GM18505 (cell line): ENCODE measurements around the gene RYK.
"Not testable (repeated sequence)": the region's sequence is repeated elsewhere in the genome, so short reads cannot be mapped to it uniquely, and the experiment has no call there.

Experiments
- ATAC-seq: cut with Tn5 transposase; IDR thresholded peaks from one replicate; pipeline ENCODE4 v1.9.1; 2021; ENCODE audit not compliant: unreplicated experiment
- POLR2A ChIP-seq: IDR thresholded peaks from 4 replicates; pipeline ENCODE4 v1.6.1; 2011; ENCODE audit warnings: borderline replicate concordance; ENCODE audit not compliant: insufficient read depth, insufficient read length; ENCODE audit errors: extremely low read depth

Gene RYK

GRCh38 chr3:134212967-134213665, 37.5 kb downstream of the RYK start:
- no peak for TF ChIP-seq POLR2A
- no peak for ATAC-seq

GRCh38 chr3:134211797-134212196, 38.9 kb downstream of the RYK start:
- ATAC-seq, result no peak
- TF ChIP-seq POLR2A, result no peak

- no peak for TF ChIP-seq POLR2A
- no peak for ATAC-seq
Observed at GRCh38 chr3:134205451-134205850, 45.2 kb downstream of the RYK start.

- TF ChIP-seq POLR2A, result no peak
- no peak for ATAC-seq
Observed at GRCh38 chr3:134201201-134202130, 49.2 kb downstream of the RYK start.

- not testable (repeated sequence) for ATAC-seq
Observed at GRCh38 chr3:134199880-134200279, 50.8 kb downstream of the RYK start.

GRCh38 chr3:134199240-134199639, 51.4 kb downstream of the RYK start:
- ATAC-seq, result no peak
- TF ChIP-seq POLR2A, result no peak

GRCh38 chr3:134198414-134198813, 52.2 kb downstream of the RYK start:
- no peak for ATAC-seq
- no peak for TF ChIP-seq POLR2A

GRCh38 chr3:134197681-134198261, 52.9 kb downstream of the RYK start:
- no peak for TF ChIP-seq POLR2A
- ATAC-seq, result no peak

- no peak for TF ChIP-seq POLR2A
- no peak for ATAC-seq
Observed at GRCh38 chr3:134194247-134194646, 56.4 kb downstream of the RYK start.

GRCh38 chr3:134190250-134190649, 60.4 kb downstream of the RYK start:
- TF ChIP-seq POLR2A, result no peak
- ATAC-seq, result no peak

- ATAC-seq, result no peak
- no peak for TF ChIP-seq POLR2A
Observed at GRCh38 chr3:134189849-134190248, 60.8 kb downstream of the RYK start.

GRCh38 chr3:134186391-134186790, 64.3 kb downstream of the RYK start:
- ATAC-seq, result no peak
- no peak for TF ChIP-seq POLR2A

GRCh38 chr3:134180761-134181160, 69.9 kb downstream of the RYK start:
- no peak for ATAC-seq
- TF ChIP-seq POLR2A, result no peak

GRCh38 chr3:134179508-134179907, 71.2 kb downstream of the RYK start:
- no peak for TF ChIP-seq POLR2A
- ATAC-seq, result no peak

- ATAC-seq, result no peak
- TF ChIP-seq POLR2A, result no peak
Observed at GRCh38 chr3:134163096-134163495, 87.6 kb downstream of the RYK start.
